Activated T-cell treated with anti-CD3 and anti-CD28 coated beads for 24 hours (primary cell): ENCODE results near the gene CRTAC1.

Experiments used
- DNase-seq: peaks from one replicate; pipeline ENCODE4 v3.0.0-alpha.2; 2020; ENCODE audit warnings: low read depth

The CRTAC1 gene

DNA sequence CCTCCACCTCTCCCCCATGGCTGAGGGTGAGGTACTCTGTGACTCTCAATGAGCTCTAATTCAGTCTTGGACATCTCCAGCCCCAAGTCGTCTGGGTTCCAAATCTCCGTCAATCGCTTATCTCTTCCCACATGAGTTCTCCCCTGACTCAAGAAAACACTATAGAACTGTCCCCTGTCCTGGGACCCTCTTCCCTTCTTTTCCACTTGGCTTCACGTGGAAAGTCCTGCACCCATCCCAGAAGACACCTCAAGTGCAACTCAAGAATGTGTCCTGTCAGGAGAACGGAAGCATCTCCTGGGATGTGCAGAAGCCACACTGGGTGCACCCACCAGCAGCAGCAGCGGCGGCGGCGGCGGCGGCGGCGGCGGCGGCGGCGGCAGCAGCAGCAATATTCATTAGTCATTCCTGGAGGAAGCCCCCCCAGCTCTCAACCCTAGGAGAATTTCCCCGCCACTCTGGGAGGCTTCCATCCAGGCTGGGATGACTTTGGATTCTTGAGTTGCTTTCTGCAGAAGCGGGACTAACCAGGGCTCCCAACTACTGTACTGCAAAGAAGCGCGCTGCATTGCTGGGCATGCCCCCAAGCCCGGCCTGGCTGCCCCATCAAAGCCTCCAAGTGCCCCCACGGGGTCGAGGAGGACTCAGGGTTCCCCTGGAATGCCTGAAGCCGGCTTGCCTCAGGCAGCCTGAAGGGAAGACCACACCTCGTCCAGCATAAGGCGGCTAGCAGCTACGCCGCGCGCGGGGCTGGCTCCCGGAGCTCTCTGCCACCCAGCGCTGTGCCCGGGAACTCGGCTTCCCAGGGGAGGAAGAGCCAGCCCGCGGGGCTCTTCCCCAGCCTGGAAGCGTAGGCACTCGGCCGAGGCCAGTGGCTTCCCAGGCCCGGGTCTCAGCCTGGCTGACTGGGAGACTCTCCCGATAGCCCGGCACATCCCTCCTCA lies 1.0 kb downstream of the CRTAC1 start:
- DNase-seq, result no peak

DNA sequence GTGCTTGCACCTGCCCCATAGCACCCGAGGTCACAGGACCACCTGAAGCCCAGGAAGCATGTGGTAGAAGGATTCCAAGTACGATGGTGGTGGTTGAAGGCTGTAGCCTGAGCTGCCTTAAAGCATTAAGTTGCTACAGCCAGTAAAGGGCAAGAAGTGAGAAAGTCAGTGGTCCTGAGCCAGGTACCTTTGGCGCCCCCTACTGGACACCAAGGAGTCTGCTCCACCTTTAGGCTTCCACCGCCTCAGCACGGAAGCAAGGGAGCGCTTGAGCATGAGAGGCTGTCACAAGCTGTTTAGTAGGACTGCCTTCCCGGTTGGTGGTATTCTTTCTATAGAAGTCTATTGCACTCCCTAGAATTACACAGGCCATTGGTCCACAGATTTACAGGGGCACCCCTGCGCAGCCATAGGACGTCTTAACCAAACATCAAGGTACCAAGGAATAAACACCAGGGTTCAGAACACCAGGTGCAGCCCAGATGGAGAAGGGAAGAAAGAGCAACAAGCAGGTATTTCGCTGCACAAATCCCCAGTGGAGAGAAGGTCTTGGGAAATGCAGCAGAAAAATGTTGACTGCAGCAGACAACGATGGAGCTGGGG lies 2.2 kb downstream of the CRTAC1 start:
- peak; percentile 34 for DNase-seq

DNA sequence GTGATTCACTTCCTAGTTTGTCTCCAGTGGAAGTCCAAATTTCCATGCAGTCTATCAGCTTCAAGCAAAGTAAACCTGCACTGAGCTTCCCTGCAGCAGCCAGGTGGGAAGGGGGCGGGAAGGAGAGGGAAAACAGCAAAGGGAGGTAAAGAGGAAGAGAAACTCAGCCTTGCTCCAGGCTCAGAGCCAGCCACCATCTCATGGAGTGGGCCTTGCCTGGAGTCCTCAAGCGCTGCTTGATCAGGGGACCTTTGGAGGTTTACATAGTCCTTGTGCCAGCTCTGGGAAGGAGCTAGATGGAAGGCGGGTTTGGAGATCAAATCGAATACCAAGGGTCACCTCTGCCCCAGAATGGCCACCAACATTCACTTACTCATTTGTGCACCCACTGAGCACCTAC lies 7.4 kb downstream of the CRTAC1 start:
- DNase-seq, result no peak

DNA sequence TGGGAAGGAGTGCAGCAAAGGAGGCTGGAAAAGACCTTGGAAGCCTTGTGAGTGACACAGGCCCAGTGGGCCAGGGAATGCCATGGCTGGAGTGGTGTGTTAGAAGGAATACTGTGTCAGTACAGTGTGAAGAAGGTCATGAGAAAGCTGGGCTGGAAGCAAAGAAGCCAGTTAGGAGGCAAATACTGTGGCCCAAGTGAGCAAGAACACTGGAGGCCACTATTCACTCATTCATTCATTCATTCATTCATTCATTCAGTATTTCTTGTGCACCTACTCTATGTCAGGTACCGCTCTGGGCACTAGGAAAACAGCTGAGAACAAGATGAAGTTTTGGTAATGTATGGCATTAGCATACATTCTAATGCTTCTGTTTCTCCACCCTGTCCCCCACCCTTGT lies 9.6 kb downstream of the CRTAC1 start:
- no peak for DNase-seq

DNA sequence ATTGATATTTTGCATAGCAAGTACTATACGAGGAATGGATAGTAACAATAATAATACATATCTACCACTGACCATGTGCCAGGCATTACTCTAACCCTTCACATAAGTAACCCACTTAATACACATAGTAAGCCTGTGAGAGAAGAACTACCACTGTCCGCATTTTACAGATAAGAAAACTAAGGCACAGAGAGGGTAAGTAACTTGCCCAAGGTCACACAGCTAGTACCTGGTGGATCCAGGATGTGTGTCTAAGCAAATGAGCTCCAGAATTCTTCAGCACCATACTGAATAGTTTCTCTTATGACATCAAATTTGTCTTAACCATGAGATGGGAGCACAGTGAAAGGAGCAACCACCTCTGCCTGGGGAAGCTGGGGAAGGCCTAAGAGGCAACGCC lies 10.2 kb downstream of the CRTAC1 start:
- no peak for DNase-seq

DNA sequence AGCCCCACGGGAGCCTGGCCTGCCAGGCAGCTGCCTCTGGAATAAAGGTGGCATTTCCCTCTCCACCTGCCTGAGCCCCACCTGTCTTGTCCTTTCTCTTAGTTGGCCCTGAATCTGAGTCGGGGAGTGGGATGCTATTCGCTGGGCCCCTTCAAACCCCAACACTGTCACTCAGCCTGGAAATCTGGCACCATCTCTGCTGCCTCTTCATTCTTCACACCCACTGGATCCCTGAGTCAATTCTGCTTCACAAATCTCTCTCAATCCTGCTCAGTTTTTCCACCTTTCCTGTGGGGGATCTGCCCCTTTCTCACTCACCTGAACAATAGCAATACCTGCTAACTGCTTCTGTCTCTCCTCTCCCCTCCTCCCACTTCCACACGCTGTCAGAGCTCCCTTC lies 10.6 kb downstream of the CRTAC1 start:
- no peak for DNase-seq

DNA sequence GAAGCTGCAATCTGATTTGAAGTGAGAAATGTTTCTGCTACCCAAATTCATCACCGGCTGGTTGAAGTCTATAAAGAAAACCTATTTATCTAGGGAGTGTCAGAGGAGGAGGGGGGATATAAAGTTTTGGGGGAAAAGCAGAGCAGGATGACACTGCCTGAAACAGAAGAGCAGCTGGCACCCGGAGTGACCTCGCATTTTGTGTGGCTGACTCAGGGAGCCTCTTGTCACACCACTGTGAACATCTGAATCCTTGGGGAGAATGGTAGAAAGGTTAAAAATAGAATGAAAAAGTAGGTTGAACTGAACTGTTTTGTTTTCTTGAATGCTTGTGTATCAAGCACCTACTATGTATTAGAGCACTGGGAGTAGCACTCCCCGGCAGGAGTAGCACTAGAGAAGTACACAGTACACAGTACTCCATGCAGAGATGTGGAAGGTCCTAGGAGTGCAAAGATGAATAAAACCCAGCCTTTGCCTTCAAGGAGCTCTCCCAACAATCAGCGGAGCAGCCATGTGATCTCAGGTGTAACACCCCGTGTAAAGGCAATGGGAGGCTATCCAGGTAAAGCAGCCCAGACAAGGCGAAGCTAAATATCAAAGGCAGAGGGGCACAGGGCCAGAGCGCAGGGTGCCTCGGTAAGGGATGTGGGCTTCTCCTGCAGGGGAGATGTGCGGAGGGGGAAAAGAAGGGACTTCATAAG lies 13.5 kb downstream of the CRTAC1 start:
- DNase-seq, result no peak

DNA sequence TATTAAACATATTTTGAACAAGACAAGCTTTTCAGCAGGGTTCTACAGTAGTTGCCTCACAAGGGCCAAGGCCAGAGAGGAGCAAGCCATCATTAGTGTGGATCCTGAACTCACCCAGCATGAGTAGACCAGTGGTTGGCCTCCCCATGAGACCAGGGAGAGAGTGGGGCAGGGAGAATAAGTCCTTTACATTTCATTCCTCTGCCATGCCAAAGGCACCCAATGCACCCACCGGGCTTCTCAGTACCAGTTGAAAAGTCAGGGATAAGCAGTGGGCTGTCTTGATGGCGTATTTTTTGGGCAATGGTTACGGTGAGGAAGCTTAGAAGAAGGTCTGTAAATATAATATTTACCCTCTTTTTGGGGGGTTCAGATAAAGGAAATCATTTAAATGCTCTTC lies 16.6 kb downstream of the CRTAC1 start:
- no peak for DNase-seq

DNA sequence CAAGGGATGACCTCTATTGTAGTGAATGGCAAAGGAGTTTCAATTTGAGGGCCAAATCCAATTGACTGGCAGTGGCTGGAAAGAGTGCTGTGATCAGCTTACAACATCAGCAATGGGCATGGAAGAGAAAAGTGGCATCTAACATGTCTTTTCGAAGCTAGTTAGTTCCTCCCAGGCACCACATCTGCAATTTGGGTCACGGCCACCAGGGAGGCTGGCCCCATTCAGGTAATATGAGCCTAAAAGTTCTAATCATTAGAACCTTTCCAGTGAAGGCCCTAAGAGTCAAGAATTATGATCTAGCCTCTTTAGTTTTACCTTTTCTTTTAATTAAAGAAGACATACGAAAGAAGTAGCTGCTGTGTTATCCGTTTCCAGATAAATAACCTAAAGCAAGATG lies 17.3 kb downstream of the CRTAC1 start:
- DNase-seq, result no peak

DNA sequence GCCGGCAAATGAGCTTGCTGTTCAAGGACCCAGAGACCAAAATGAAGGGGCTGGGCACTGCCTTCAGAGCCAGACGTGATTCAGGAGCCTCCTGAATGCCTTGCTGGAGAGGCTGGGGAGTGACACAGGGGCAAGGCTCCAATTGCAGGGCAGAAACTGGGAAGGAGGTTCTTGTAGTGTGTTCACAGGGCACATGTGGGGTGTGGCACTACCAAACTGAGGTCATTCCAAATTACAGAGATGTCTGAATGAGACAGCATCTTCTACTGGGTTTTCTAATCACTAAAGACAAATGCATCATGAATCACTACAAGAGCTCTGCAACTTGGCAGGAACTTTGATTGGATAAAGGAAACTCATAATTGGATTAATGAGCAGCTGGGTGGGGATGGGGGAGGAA lies 17.8 kb downstream of the CRTAC1 start:
- no peak for DNase-seq

DNA sequence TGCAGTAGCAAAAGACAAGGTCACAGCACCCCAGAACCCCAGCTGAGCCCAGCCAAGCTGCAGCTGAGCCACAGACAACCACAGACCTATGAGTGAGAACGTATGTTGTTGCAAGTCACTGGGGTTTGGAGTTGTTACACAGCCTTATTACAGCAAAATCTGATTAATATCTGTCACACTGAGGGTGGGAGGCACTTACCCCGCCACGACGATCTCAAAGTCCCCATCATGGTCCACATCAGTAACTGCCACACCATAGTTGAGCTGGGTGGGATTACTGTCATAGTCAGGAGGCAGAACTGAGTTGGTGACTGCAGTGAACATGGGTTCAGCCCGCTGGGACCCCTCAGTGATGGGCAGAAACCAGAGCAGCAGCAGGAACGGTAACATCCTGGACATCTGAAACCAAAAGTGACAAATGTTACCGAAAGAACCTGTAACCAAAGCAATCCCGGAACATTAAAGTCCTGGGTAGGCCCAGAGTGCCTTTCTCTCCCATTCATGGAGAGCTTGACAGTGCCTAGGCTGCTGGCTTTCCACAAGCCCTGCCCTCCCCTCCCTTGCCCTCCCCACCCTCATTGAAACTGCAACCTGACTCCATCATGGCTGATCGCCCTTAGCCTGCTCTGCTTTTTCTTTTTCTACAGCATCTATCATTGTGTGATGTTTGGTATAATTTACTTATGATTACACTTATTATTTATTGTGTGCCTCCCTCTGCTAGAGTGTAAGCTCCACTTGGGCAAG lies 19.3 kb downstream of the CRTAC1 start:
- no peak for DNase-seq

DNA sequence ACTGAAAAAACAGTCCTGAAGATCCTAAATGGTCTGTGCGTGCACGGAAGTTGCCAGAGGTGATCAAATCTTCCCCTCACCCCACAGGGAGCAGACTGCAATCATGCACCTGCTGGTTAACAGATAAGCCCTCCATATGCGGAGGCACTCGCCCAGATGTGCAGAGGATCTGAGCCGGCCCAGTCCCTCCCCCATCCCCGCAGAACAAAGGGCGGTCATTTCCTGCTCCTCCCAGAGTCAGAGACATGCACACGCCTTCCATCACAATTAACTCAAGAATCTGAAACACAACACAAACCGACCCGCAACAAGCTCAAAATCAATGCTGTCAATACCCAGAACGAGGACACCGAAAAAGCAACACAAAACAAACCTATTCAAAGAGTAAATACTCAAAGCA lies 24.2 kb downstream of the CRTAC1 start:
- DNase-seq, result no peak

DNA sequence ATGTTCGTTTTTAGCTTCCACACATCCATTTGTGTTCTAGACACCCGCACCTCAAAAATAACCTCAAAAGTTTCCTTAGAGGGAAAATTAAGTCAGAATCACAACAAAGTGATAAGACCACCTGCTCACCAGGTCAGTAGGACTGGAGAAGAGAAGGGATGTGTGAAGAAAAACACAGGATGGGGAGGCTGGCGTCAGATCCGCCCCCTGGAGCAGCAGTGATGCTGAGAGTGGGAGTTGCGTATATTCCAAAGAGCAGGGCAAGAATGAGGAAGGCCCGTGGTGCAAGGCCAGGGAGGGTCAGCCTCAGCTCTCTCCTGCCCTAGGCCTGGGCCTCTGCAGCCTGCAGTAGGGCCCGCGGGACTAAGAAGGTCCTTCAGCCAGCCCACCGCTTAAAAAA lies 28.7 kb downstream of the CRTAC1 start:
- DNase-seq, result no peak

DNA sequence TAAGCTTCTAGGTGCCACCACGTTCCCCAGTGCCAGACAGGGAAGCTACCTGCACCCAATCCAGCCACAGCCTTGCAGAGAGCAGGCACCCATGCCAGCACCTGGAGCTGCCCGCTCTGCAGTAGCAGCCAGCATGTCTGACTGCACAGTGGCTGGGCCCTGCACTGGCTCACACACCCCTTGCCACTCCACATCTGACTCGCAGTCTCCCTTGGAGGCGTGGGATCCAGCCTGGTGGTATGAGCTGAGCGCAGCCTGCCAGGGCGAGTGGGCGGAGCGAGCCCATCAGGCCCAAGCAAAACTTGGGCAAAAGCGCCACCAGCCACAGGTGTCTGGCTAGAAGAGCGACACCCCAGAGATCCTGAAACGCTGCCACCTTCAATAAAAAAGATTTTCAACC lies 30.1 kb downstream of the CRTAC1 start:
- DNase-seq, result no peak

DNA sequence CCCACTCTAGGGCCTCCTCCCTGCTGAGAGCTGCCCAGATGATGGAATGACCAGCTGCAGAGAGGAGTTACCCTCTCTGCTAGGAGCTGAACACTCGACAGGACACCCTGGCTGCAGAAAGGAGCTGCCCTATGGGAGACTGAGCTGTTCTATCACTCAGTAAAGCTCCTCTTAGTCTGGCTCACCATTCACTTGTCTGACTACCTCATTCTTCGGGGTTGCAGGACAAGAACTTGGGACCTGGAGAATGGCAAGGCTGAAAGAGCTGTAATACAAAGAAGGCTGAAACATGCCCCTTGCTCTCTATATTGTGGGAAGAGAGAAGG lies 30.5 kb downstream of the CRTAC1 start:
- no peak for DNase-seq

DNA sequence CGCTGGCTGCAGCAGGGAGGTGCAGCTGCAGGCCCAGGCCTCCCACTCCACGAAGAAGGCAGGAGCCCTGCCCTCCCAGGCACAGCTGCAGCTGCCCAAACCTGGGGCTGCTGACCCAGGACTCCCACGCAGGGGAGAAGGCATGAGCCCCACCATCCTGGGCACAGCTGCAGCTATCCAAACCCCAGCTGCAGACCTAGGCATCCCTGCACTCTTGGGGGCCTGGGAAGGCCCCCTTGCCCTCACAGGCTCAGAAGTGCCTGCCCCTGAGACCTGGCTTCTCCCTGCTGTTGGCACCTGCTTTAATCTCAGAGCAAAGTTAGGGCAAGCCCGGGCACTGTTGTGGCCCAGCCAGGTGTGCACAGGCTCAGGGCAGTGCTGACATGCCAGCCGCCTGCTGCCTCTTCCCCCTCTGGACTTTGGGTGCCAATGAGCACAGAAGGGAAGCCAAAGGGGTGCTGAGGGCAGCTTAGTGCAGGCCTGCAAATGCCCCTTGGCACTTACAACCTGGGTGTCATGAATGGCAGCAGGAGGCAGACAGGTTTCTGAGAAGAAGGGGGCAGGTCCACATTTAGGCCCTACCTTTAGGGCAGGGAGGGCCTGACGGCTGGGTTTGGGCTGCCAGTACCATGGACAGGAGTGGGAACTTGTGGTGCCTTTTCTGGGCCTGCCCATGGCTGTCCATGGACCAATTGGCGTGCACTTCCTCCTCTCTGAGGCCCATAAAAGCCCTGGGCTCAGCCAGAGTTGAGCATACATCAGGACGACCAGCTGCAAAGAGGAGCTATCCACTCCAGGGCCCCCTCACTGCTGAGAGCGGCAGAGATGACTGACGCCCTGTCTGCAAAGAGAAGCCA lies 31.1 kb downstream of the CRTAC1 start:
- no peak for DNase-seq

DNA sequence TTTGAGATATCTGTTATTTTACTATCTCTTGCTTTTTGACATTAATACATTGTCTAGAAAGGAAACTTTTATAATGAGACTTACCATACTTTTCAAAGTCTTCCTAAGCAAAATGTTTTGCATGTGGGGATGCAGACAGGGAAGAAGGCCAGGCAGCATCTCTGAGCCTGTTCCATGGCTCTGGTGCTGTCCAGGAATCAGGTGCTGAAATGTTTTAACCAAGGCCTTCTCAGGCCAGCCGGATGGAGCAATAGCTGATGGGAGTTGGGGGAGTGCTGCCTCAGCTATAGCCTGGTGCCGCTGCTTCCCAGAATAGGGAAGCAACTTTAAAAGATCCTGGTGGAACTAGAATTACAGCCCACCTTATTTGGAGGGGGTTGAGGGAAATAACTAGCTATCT lies 38.5 kb downstream of the CRTAC1 start:
- no peak for DNase-seq

DNA sequence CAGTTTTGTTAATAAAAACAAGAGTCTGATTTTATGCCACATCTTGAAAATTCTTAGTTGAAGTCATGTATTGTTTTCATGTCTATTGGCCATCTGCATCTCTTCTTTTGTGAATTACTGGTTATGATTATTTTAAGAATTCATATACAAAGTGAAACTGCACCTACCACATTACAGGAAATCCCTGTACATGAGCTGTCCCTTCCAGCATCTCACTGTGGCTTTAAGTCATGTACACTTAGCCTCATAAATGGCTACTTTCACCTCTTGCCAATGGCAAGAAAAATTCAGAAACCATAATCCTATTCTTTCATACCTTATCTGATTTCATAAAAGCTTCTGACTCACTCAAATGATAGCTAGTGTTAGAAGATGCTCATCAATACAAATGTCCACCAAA lies 48.6 kb downstream of the CRTAC1 start:
- DNase-seq, result no peak

DNA sequence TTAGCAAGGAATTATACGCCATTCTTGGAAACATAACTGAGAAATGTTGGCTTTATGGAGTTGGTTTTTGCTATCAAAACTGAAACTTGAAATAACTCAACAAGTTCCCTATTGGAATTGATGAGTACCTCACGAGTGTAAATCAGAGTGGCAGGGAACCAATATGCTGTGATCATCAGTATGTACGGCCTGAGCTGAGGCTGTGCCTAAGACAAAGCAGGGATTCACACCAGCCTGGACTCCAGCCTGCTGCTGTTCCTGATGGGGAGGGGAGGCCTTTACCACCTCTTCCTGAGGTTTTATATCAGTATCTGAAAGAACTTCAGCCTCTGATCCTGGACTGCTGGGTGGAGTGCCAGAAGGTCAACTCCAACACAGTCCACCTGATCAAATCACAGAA lies 52.7 kb downstream of the CRTAC1 start:
- no peak for DNase-seq

DNA sequence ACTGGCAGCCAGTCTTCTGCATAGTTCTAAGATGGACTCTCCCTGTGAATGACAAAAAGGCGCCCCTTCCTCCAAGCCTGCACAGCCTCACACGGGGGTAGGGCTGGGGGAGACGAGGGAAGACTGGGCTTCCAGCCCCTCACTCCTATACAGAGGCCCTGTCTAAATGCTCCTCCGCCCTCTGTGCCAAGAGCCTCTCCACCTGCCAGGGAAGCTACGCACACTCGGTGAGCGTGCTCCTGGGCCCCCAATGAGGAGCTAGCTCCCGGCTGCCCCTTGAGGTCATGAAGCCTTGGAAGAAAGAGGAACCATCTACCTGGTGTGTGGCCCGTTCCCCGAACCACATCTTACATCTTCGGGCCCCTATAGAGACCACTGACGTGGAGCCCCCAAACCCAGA lies 54.8 kb downstream of the CRTAC1 start:
- no peak for DNase-seq
